Stimulated activated CD4-positive, alpha-beta T cell treated with anti-CD3 and anti-CD28 coated beads, TNF-alpha, amount 100 ng/mL, for 4 hours (primary cell): ENCODE measurements around the gene ENTPD8.
"Not testable (repeated sequence)": the region's sequence is repeated elsewhere in the genome, so short reads cannot be mapped to it uniquely, and the experiment has no call there.

ENCODE experiments used
- DNase-seq, 3 experiments: peaks; one replicate each; pipeline ENCODE4 v3.0.0-alpha.2; 2020; ENCODE audit warnings: low read depth in 3 of 3

ENTPD8 gene

DNA sequence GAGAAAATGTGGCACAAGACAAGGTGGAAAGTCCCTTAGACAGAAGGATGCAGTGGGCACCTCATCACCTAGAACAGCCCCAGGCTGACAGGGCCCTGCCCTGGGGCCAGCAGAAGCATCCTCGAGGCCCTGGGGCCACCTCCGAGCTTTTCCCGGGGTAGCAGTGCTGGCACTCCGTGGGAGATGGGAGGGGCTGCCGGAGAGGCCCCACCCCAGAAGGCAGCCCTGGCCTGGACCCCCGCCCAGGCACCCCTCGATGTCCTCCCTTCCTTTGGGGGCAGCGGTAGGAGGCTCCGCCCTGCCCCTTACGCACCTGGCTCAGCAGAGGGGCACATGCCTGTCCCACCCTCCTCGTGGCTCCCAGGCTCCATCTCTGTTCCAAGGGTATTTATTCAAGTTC lies 35.7 kb upstream of the ENTPD8 start:
- no peak for DNase-seq

DNA sequence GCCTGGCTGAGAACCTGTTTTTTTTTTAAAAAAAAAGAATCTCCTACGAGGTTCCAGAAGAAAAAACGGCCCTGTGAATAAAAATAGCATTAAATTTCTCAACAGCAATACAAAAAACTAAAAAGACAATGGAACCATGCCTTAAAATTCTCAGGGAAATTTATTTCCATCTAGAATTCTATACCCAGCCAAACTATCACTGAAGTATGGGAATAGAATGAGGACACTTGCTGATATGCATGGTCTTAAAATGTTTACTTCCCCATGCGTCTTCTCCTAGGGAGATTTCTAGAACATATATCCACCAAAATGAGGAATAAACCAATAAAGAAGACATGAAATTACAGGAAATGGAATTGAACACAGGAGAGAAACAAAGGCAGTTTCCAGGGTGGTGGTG lies 34.5 kb upstream of the ENTPD8 start:
- no peak for DNase-seq

DNA sequence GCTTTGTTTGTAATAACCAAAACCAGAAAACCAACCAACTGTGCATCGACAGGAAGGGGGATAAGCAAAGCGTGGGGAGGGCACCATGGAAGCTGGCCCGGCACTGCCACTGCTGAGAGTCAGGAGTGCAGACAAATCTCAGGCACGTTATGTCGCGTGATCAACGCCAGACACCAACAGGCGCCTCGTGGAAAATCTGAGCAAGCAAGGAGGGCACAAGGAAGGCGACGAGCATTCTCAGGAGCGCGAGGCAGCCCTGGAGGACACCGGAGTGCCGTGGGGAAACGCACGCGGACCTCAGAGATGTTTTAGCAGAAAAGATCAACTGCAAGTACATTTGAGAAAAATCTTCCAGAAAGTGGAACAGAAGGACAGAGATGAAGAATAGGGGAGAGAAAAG lies 33.1 kb upstream of the ENTPD8 start:
- DNase-seq: no peak

DNA sequence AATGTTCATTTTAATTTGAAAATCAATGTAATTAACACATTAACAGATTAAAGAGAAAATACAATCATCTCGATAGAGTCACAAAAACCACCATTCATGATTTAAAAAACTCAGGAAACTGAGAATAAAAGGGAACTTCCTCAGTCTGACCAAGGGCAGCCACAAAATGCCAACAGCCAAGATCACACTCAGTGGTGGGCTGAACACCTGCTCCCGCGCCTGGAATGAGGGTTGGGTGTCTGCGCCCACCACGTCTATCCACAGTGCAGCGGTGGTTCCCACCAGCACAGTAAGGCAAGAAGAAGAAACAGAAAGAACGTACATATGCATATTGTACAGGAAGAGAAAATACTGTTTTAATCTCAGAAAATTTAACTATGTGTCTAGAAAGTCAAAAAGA lies 29.6 kb upstream of the ENTPD8 start:
- DNase-seq: no peak

DNA sequence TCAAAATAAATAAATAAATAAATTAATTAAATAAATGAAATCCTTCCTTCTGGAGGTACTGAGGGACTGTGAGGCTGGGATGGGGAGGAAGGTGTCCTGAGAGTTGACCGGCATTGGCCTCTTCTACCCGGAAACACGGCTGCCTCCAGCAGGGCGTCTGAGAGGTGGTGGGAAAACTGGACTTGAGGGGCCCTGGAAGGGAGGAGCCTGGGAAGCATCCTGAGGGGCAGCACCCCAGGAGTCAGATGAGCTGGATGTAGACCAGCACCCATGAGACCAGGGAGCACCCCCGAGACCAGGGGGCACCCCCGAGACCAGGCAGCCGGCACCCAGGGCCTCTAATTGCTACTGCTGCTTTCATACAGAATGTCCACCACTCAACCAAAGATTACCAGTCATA lies 26.7 kb upstream of the ENTPD8 start:
- DNase-seq: no peak

DNA sequence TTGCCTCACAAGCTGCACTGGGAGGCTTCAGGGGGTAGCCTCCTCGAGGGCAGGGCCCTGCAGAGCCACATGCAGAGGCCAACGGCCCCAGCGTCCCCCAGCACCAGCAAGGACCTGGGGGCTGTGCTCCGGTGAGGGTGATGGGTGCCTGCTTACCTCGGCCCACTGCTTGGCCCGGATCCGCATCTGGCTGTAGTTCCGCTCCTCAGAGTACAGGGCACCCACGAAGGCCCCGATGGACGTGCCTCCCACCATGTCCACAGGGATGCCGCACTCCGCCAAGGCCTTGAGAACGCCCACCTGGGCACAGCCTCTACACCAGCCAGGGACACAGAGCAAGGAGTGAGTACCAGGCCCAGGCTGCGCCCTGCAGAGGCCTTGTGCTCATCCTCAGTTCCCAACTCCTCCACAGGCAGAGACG lies 26.0 kb upstream of the ENTPD8 start:
- DNase-seq: no peak

DNA sequence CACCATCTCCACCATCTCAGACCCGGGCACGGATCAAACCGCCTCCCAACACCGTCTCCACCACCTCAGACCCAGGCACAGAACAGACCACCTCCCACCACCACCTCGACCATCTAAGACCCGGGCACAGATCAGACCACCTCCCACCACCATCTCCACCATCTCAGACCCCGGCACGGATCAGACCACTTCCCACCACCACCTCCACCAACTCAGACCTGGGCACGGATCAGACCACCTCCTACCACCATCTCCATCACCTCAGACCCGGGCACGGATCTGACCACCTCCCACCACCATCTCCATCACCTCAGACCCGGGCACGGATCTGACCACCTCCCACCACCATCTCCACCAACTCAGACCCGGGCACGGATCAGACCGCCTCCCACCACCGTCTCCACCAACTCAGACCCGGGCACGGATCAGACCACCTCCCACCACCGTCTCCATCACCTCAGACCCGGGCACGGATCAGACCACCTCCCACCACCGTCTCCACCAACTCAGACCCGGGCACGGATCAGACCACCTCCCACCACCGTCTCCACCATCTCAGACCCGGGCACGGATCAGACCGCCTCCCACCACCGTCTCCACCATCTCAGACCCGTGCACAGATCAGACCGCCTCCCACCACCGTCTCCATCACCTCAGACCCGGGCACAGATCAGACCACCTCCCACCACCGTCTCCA lies 25.4 kb upstream of the ENTPD8 start:
- not testable (repeated sequence) for DNase-seq

DNA sequence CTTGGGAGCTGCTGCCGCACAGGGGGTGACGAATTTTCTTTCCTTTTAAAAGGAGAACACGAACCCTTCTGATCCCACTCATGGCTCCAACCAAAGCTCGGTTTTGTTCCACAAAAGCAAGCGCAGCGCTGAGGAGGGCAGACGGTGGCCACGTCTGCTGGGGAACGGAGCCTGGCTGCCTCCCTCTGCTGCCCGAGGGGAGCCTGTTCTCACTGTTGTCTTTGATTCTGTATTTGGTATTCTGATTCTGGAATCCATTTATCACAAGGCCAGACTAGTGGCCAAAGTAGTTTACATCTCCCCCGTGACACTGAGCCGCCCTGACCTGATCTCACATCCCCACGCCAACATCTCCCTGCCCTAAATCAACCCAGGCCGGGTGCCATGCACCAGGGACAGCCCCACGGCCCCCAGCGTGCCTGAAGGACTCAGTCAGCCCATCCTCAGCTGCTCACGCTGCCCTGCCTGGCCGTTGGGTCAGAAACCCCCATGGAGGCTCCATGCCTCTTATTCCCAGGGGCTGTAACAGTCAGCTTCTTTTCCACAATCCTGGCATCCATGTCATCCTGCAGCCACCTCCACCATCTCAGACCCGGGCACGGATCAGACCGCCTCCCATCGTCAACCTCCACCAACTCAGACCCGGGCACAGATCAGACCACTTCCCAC lies 24.7 kb upstream of the ENTPD8 start:
- no peak for DNase-seq

DNA sequence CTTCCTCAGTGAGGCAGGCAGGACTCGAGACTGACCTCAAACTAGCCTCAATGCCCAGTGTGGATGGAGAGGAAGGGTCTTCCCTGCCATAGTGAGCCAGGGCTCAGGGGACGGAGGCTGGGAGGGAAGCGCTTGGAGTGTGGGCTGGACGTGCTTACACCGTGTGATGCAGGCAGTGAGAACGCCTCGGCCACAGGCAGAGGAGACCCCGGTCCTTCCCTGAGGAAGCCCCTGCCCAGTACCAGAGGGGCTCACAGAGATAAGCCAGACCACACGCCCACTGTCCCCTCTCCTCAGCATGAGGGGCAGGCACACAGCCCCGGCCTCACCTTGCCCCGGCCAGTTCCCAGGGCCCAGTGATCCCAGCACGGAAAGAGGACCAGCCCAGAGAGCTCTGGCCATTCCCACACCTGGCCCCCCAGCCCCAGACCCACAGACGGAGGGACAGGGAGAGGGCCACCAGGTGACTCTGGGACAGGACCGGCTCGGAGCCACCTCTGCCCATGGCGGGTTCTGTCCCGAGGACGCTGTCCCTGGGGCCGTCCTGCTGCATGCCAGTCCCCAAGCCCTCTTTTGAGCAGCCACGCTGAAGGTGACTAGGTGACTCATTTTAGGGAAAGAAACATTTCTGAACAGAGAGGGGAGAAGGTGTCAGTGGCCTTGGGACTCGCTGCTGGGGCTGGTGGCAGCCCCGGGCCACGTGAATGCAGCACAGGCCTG lies 24.0 kb upstream of the ENTPD8 start:
- no peak for DNase-seq

DNA sequence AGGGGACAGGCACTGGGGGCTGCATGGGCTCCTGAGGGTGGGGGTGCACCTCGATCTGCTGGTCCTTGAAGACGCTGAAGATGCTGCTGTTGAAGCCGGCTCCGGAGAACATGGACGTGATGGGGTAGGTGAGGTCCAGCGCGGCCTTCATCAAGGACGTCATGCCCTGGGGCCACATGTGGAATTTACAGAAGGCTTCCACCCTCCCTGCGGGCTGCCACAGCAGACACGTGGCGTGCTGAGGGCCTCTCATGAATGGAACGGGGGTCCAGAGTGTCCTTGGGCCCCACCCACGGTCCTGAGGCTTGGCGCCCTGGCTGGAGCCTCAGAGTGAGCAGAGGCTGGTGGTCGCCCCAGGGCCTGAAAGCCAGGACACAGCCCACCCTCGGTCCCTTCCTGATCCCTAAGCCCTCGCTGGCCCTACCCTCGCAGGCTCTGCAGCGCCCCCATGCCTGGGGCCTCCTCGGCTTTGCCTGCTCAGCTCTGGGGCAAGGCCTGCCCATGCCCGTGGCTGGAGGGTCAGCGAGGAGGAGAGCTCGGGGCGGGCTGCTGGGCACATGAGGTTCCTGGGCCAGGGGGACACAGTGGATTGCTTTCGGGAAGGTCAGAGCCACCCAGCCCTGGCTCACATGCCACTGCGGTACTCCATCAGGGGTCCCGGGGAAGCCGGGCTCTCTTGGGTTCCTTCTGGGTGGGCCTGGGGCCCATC lies 23.3 kb upstream of the ENTPD8 start:
- DNase-seq: no peak

DNA sequence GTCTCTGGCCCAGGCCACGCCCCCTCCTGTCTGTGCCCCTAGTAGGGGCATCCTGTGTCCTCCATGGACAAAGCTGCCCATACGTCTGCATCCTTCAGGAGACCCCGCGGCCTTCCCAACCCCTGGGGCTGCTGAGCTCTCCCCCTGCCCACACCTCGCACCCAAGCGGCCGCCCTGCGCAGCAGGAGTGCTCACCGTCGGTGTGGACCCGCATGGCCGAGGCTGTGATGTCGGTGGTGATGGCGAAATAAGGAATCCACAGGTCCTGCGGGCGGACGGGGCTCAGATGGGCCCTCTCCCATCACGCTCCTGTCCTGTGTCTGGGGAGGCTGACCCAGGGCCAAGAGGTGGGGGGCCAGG lies 22.8 kb upstream of the ENTPD8 start:
- DNase-seq: no peak

DNA sequence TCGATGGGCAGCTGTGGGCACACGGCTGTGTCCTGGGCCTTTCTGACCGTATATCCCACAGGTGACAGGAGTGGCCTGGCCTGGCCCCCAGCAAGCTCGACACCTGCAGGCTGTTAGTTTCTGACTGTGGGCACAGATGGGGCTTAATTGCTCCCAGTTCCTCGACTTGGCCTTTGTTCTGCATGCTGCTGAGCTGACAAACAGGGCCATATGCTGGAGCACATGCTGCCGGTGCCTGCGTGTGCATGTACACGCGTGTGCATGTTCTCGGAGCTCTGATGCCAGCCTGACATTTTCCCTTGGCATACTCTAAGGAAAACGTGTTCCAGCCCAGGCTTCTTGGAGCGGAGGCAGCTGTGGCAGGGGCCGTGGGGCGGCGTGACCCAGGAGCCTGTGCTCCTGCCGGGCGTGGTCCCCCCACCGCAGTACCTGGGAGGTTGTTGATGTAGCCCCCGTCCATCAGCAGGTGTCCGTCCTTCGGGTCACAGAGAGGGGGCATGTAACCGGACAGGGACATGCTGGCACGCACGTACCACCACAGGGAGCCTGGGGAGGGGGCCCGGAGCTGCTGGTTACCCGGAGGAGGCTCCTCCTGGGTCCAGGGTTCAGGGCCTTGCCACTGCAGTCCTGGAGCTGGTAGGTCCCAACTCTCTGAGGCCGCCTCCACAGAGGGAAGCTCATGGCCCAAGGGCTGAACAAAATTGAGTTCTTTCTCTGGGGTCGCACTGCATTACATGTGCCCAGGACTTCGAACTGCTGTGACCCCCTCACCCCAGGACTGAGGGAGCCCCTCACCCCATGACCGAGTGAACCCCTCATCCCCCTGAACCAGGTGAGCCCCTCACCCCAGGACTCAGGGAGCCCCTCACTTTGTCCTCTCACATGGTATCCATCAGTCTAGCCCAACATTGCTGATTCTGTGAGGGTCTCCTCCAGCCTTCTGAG lies 22.1 kb upstream of the ENTPD8 start:
- DNase-seq: no peak

DNA sequence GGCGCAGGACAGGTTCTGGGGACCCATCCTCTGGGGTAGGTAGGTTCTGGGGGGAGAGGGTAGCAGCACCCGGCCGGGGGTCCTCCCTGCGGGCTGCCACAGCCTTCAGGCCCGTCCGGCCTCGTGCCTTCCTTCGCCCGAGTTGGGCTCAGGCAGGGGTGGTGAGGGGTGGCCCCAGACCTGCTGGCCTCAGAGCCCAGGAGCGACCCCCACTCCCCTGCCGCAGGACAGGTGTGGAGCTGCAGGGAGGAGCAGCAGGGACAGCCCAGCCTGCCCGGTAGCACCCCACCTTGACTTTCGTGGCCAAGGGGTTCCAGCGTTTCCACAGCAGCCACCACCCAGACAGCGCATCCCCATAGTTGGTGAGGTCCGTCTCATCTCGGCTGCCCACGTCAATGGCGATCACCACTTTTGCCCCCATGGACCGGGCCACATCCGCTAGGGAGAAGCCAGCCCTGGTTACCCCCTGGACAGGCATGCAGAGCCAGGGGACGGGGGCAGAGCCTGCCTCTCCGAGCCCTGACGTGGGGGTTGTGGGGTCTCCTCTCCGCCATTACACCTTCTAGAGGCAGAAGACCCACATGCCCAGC lies 21.3 kb upstream of the ENTPD8 start:
- no peak for DNase-seq

DNA sequence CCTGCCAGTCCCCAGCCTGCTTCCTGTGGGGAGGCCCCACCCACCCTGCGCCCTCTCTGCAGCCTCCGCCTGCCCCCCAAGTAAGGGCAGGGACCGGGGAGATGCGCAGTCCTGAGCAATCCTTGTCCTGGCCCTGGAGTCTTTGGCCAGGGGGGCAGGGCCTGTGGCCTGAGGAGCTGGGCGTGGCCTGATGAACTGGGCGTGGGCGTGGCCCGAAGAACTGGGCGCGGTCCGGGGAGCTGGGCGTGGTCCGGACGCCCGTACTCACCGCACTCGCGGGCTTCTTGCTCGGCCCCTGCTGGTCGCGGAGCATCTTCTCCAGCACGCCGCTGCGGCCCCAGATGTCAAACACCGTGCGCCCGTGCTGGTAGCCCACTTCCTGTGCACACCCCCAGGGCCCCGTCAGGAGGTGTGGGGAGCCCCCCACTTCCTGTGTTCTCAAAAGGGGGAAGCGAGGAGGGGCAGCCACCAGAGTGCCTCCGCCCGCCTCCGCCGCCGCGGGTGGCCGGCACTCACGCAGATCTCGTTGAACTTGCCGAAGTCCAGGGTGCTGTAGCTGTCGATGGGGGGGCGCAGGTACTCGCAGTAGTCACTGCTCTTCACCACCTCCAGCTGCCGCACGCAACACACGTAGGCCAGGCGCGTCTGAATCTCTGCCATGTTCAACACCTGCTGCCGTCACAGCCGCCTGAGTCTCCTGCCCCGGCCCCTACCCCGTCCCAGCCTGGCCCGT lies 20.7 kb upstream of the ENTPD8 start:
- peak in 2 of 3 experiments; percentile 37 to 49 for DNase-seq

DNA sequence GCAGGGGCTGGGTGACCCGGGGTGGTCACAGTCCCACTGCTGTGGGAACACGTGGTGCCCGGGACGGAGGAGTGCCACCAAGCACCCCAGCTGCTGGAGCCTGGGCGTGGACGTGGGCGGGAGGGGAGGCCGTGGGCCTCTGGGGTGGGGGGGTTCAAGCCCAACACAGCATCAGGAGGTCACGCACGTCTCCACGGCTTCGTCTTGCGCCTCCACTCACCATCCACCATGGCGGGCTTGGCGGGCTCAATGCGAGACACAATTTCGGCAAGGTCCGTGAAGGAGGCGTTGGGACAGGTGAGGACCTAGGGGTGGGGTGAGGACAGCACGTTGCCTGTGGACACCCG lies 20.1 kb upstream of the ENTPD8 start:
- no peak for DNase-seq

DNA sequence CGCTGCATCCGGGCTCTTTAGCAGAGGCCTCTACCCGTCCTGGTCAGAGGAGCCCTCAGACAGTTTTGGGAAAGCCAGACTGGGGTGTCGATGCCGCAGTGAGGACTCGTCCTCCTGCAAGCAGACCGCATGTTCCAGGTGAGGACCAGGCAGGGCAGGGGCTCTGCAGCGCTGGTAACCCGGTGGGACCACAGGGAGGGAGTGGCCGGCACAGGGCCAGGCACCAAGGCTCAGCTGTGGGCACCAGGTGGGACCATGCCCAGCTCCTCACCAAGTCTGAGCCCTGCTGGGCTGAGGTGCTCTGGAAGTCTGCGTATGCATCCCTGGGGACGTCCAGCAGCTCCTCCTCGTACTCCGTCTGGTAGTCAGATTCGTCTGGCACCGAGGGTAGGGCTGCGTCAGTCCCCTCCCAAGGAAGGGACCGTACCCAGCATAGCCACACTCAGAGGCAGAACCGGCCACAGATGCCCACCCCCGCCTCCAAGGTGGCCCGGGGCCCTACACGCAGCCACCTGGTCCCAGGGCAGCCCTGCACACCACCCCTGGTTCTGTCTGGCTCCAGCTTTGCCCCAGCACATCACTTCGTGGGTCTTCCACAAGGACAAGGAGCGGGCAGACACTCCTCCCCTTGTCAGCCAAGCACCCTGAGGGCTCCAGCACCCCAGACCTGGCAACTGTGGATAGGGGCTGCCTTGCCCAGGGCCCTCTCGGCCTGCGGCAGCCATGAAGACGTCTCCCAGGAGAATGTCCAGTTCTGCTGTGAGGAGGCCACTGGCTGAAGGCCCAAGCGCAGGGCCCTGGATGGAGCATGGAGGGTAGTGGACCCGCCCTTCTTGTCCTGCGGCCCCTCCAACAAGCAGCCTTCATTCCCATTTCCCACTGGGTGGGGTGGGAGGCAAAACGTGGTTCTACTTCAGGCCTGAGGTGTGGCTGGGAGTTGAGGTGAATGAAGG lies 19.5 kb upstream of the ENTPD8 start:
- DNase-seq: no peak

DNA sequence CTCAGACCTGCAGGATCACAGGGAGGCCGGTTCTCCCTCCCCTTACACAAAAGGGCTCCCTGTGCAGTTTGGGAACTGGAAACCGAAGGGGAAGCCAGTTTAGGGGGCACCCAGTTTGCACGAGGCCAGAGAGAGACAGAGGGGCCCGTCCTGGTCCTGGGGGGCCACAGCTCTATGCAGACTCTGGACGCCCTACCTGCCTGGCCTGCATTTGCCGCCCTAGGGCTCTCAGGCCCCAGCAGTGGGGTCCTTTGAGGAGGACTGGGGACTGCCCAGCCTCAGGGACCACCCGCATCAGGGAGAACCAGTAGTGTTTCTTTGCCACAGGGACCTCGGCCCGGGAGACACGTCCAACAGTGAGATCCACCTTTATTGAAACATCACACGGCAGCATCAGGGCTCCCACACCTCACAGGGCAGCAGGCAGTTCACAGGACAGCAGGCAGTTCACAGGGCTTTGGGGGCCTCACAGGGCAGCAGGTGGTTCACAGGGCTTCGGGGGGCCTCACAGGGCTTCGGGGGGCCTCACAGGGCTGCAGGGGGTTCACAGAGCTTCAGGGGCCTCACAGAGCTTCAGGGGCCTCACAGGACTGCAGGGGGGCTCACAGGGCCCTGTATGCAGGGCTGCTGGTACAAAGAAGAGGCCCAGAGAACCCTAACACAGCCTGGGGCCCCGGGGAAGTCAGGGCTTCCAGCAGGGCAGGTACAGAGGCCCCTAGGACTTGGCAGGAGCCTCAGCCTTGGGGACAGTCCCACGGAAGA lies 18.6 kb upstream of the ENTPD8 start:
- DNase-seq: no peak

DNA sequence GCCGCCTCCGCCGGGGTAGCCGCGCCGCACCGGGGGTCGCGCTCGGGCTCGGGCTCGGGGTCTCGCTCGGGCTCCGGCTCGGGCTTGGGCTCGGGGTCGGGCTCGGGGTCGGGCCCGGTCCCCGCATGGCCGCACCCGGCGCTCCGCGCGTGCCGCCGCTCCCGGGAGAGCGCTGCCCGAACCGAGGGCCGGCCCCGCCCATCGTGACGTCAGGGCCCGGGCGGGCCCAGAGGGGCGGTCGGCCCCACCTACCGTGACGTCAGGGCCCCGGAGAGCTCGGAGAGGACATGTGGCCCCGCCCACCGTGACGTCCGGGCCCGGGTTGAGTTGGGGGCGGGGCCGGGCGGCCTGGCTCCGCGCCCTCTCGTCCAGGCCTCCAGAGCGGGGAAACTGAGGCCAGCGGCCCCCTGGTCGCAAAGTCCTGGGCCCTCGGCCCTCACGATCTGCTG lies 18.0 kb upstream of the ENTPD8 start, which contains the start of gene NSMF:
Gene NSMF, minus strand, starts transcription at position 183 of the 449 bp plus-strand sequence. CDS start 232 bp downstream, outside the sequence.
- DNase-seq: peak; percentile 91 to 94 (median 93)
